ENCODE data around the gene CREBL2.
A peak's percentile ranks its signal among the peaks of the same experiment; 100 is the strongest.
"Not testable (repeated sequence)": the region's sequence is repeated elsewhere in the genome, so short reads cannot be mapped to it uniquely, and the experiment has no call there.

CREBL2 gene

DNA sequence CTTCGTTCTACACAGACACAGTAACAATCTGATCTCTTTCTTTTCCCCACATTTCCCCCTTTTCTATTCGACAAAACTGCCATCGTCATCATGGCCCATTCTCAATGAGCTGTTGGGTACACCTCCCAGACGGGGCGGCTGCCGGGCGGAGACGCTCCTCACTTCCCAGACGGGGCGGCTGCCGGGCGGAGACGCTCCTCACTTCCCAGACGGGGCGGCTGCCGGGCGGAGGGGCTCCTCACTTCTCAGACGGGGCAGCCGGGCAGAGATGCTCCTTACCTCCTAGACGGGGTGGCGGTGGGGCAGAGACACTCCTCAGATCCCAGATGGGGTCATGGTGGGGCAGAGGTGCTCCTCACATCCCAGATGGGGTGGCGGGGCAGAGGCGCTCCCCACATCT lies 6.4 kb downstream of the CREBL2 start:
- not testable (repeated sequence) for H3K36me3 ChIP-seq (ENCODE audit: control insufficient read depth, insufficient read depth, low read length, severe bottlenecking); DNase-seq (ENCODE audit: low read depth); H3K27me3 ChIP-seq (replicated peaks; ENCODE audit: control insufficient read depth, insufficient read depth, low read length); H3K9me3 ChIP-seq (ENCODE audit: control insufficient read depth, low read length); H3K4me3 ChIP-seq (ENCODE audit: low read length); H3K9ac ChIP-seq (ENCODE audit: low read length); H3K4me1 ChIP-seq (ENCODE audit: control insufficient read depth, insufficient read depth, low read length)

- no peak for DNase-seq (ENCODE audit: low read depth)
- Histone ChIP-seq H3K4me3 (ENCODE audit: low read length) (no peak overlapping the region), H3K27me3 (replicated peaks; ENCODE audit: control insufficient read depth, insufficient read depth, low read length) (no peaks in the 10 kb centered on the region)
Observed at GRCh38 chr12:12620730-12621315, 9.1 kb downstream of the CREBL2 start.

GRCh38 chr12:12622418-12622817 lies 10.7 kb downstream of the CREBL2 start:
- Histone ChIP-seq H3K9me3 (ENCODE audit: control insufficient read depth, low read length) (no peaks in the 10 kb centered on the region), H3K27me3 (replicated peaks; ENCODE audit: control insufficient read depth, insufficient read depth, low read length) (no peaks in the 10 kb centered on the region), H3K4me3 (ENCODE audit: low read length) (no peak overlapping the region), H3K4me1 (ENCODE audit: control insufficient read depth, insufficient read depth, low read length) (peaks cover 4% of the 10 kb centered on the region), H3K36me3 (ENCODE audit: control insufficient read depth, insufficient read depth, low read length, severe bottlenecking) (peaks cover 3% of the 10 kb centered on the region), H3K9ac (ENCODE audit: low read length) (no peak overlapping the region)
- no peak for DNase-seq (ENCODE audit: low read depth)

More at GRCh38 chr12:12620730-12621315, 9.1 kb downstream of the CREBL2 start:
- Histone ChIP-seq H3K36me3 (ENCODE audit: control insufficient read depth, insufficient read depth, low read length, severe bottlenecking) (peaks cover 3% of the 10 kb centered on the region), H3K4me1 (ENCODE audit: control insufficient read depth, insufficient read depth, low read length) (no peaks in the 10 kb centered on the region), H3K9ac (ENCODE audit: low read length) (no peak overlapping the region), H3K9me3 (ENCODE audit: control insufficient read depth, low read length) (no peaks in the 10 kb centered on the region)

GRCh38 chr12:12624498-12624992 lies 12.9 kb downstream of the CREBL2 start:
- Histone ChIP-seq H3K36me3 (ENCODE audit: control insufficient read depth, insufficient read depth, low read length, severe bottlenecking) (peaks cover 3% of the 10 kb centered on the region), H3K4me1 (ENCODE audit: control insufficient read depth, insufficient read depth, low read length) (peaks cover 11% of the 10 kb centered on the region), H3K27me3 (replicated peaks; ENCODE audit: control insufficient read depth, insufficient read depth, low read length) (no peaks in the 10 kb centered on the region), H3K9ac (ENCODE audit: low read length) (no peak overlapping the region), H3K4me3 (ENCODE audit: low read length) (no peak overlapping the region), H3K9me3 (ENCODE audit: control insufficient read depth, low read length) (no peaks in the 10 kb centered on the region)
- DNase-seq (ENCODE audit: low read depth): no peak

DNA sequence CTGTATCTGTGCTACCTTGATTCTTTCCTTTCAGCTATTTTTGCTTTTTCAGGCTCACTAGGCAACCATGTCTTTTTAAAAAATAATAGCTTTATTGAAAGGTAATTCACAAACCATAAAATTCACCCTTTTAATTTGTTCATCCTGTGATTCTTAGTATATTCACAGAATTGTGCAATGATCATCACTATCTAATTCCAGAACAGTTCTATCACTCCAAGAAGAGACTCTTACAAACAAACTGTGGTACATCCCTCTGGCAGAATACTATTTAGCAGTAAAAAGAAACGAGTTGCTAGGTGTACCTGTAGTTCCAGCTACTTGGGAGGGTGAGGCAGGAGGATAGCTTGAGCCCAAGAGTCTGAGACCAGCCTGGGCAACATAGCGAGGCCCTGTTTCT lies 14.8 kb downstream of the CREBL2 start:
- H3K27me3 ChIP-seq (replicated peaks; ENCODE audit: control insufficient read depth, insufficient read depth, low read length): no peaks in the 10 kb centered on the region
- peak; percentile 8 for DNase-seq (ENCODE audit: low read depth)
- H3K36me3 ChIP-seq (ENCODE audit: control insufficient read depth, insufficient read depth, low read length, severe bottlenecking): no peaks in the 10 kb centered on the region
- H3K9me3 ChIP-seq (ENCODE audit: control insufficient read depth, low read length): no peaks in the 10 kb centered on the region
- H3K4me3 ChIP-seq (ENCODE audit: low read length): no peak overlapping the region
- no peak overlapping the region for H3K9ac ChIP-seq (ENCODE audit: low read length)
- H3K4me1 ChIP-seq (ENCODE audit: control insufficient read depth, insufficient read depth, low read length): peaks cover 11% of the 10 kb centered on the region

GRCh38 chr12:12627308-12627827 lies 15.7 kb downstream of the CREBL2 start:
- H3K36me3 ChIP-seq (ENCODE audit: control insufficient read depth, insufficient read depth, low read length, severe bottlenecking): no peaks in the 10 kb centered on the region
- peaks cover 11% of the 10 kb centered on the region for H3K4me1 ChIP-seq (ENCODE audit: control insufficient read depth, insufficient read depth, low read length)
- no peaks in the 10 kb centered on the region for H3K9me3 ChIP-seq (ENCODE audit: control insufficient read depth, low read length)
- no peak for DNase-seq (ENCODE audit: low read depth)
- no peak overlapping the region for H3K9ac ChIP-seq (ENCODE audit: low read length)
- no peaks in the 10 kb centered on the region for H3K27me3 ChIP-seq (replicated peaks; ENCODE audit: control insufficient read depth, insufficient read depth, low read length)
- H3K4me3 ChIP-seq (ENCODE audit: low read length): no peak overlapping the region

- Histone ChIP-seq H3K4me3 (ENCODE audit: low read length) (no peak overlapping the region), H3K4me1 (ENCODE audit: control insufficient read depth, insufficient read depth, low read length) (peaks cover 11% of the 10 kb centered on the region), H3K36me3 (ENCODE audit: control insufficient read depth, insufficient read depth, low read length, severe bottlenecking) (no peaks in the 10 kb centered on the region), H3K9ac (ENCODE audit: low read length) (no peak overlapping the region), H3K27me3 (replicated peaks; ENCODE audit: control insufficient read depth, insufficient read depth, low read length) (no peaks in the 10 kb centered on the region), H3K9me3 (ENCODE audit: control insufficient read depth, low read length) (no peaks in the 10 kb centered on the region)
- DNase-seq (ENCODE audit: low read depth): peak; percentile 15
Observed at GRCh38 chr12:12628013-12628412, 16.3 kb downstream of the CREBL2 start.

DNA sequence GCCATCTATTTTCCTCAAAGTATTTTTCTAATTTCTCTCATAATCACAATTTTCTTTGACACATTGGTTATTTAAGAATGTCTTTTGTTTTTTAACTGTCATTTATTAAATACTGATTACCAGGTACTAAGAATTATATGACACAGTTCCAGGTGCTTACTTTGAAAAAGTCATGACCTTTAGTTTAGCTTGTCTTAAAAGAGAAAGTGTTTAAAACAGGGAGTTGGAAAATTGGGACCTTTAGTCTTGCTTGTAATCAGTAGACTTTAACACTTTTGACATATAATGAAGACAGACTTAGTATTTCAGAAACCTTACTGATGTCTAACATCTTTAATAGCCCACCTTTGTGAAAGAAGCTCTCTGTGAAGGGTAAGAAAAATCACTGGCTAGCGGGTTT lies 19.2 kb downstream of the CREBL2 start:
- no peak overlapping the region for H3K9ac ChIP-seq (ENCODE audit: low read length)
- no peaks in the 10 kb centered on the region for H3K27me3 ChIP-seq (replicated peaks; ENCODE audit: control insufficient read depth, insufficient read depth, low read length)
- DNase-seq (ENCODE audit: low read depth): no peak
- no peaks in the 10 kb centered on the region for H3K9me3 ChIP-seq (ENCODE audit: control insufficient read depth, low read length)
- H3K4me1 ChIP-seq (ENCODE audit: control insufficient read depth, insufficient read depth, low read length): peaks cover 11% of the 10 kb centered on the region
- no peak overlapping the region for H3K4me3 ChIP-seq (ENCODE audit: low read length)
- peaks cover 3% of the 10 kb centered on the region for H3K36me3 ChIP-seq (ENCODE audit: control insufficient read depth, insufficient read depth, low read length, severe bottlenecking)

DNA sequence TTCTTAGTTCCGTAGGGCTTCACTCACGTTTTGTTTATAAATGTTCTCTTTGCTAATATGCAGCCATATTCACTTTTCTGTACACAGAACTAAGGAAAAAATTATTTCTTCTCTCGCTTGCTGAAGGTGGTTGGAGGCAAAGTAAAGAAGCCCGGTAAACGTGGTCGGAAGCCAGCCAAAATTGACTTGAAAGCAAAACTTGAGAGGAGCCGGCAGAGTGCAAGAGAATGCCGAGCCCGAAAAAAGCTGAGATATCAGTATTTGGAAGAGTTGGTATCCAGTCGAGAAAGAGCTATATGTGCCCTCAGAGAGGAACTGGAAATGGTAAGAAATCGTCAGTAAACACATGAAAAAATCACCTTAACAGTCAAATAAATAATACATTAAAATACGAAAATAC lies 24.0 kb downstream of the CREBL2 start:
- Histone ChIP-seq H3K9ac (ENCODE audit: low read length) (no peak overlapping the region), H3K27me3 (replicated peaks; ENCODE audit: control insufficient read depth, insufficient read depth, low read length) (no peaks in the 10 kb centered on the region), H3K9me3 (ENCODE audit: control insufficient read depth, low read length) (peaks cover 12% of the 10 kb centered on the region), H3K4me1 (ENCODE audit: control insufficient read depth, insufficient read depth, low read length) (no peaks in the 10 kb centered on the region), H3K36me3 (ENCODE audit: control insufficient read depth, insufficient read depth, low read length, severe bottlenecking) (peaks cover 44% of the 10 kb centered on the region), H3K4me3 (ENCODE audit: low read length) (no peak overlapping the region)
- DNase-seq (ENCODE audit: low read depth): no peak

GRCh38 chr12:12636641-12637040 lies 25.0 kb downstream of the CREBL2 start:
- Histone ChIP-seq H3K9ac (ENCODE audit: low read length) (no peak overlapping the region), H3K9me3 (ENCODE audit: control insufficient read depth, low read length) (peaks cover 12% of the 10 kb centered on the region), H3K4me3 (ENCODE audit: low read length) (no peak overlapping the region), H3K4me1 (ENCODE audit: control insufficient read depth, insufficient read depth, low read length) (no peaks in the 10 kb centered on the region), H3K36me3 (ENCODE audit: control insufficient read depth, insufficient read depth, low read length, severe bottlenecking) (peaks cover 47% of the 10 kb centered on the region), H3K27me3 (replicated peaks; ENCODE audit: control insufficient read depth, insufficient read depth, low read length) (no peaks in the 10 kb centered on the region)
- DNase-seq (ENCODE audit: low read depth): no peak

DNA sequence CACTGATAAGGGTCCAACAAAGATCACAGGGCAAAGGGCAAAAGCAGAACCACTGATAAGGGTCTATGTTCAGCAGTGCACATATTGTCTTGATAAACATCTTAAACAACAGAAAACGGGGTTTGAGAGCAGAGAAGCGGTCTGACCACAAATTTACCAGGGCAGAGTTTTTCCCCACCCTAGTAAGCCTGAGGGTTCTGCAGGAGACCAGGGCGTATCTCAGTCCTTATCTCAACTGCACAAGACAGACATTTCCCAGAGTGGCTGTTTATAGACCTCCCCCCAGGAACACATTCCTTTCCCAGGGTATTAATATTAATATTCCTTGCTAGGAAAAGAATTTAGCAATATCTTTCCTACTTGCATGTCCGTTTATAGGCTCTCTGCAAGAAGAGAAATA lies 28.3 kb downstream of the CREBL2 start:
- DNase-seq (ENCODE audit: low read depth); H3K27me3 ChIP-seq (replicated peaks; ENCODE audit: control insufficient read depth, insufficient read depth, low read length); H3K9ac ChIP-seq (ENCODE audit: low read length); H3K4me1 ChIP-seq (ENCODE audit: control insufficient read depth, insufficient read depth, low read length); H3K4me3 ChIP-seq (ENCODE audit: low read length): not testable (repeated sequence)
- Histone ChIP-seq H3K9me3 (ENCODE audit: control insufficient read depth, low read length) (peaks cover 12% of the 10 kb centered on the region), H3K36me3 (ENCODE audit: control insufficient read depth, insufficient read depth, low read length, severe bottlenecking) (peaks cover 74% of the 10 kb centered on the region)

- Histone ChIP-seq H3K27me3 (replicated peaks; ENCODE audit: control insufficient read depth, insufficient read depth, low read length) (no peaks in the 10 kb centered on the region), H3K4me1 (ENCODE audit: control insufficient read depth, insufficient read depth, low read length) (peaks cover 5% of the 10 kb centered on the region), H3K36me3 (ENCODE audit: control insufficient read depth, insufficient read depth, low read length, severe bottlenecking) (peaks cover 67% of the 10 kb centered on the region), H3K4me3 (ENCODE audit: low read length) (no peak overlapping the region), H3K9me3 (ENCODE audit: control insufficient read depth, low read length) (peaks cover 12% of the 10 kb centered on the region), H3K9ac (ENCODE audit: low read length) (no peak overlapping the region)
- DNase-seq (ENCODE audit: low read depth): no peak
Observed at GRCh38 chr12:12641650-12642049, 30.0 kb downstream of the CREBL2 start.
